Endothelial cell of umbilical vein (primary cell): Measurements from ENCODE around the gene NR1D1. TPM values are rescaled to one million over a fixed set of nuclear protein-coding genes. Genes with fewer than 3 reads are reported as not detected.

Experiments
- BruUV-seq: library from RNA; stranded (reverse); fragments of 400-500 nt; replicated peaks from 2 replicates; lab custom pipeline; 2021; lab: Mats Ljungman, UMichigan
- CTCF ChIA-PET: fragments of 300-600, 350-600 bp; sonication (Branson Sonifier 250); formaldehyde crosslinking; loops from one replicate; lab custom pipeline; 2021; ENCODE audit warnings: antibody characterized with exemption, inconsistent platforms; lab: Charles Lee
- POLR2A ChIA-PET: fragments of 300-600, 350-600 bp; sonication (Branson Sonifier 250); formaldehyde crosslinking; loops from one replicate; lab custom pipeline; 2021; ENCODE audit warnings: antibody characterized with exemption, inconsistent platforms; lab: Charles Lee
- DNase-seq: peaks from one replicate; pipeline ENCODE4 v3.0.0-alpha.2; 2011; ENCODE audit warnings: low read depth, low spot score
- FAIRE-seq: peaks from 2 replicates; lab custom pipeline; 2011; peaks lifted over from hg19 to GRCh38; lab: Jason Lieb, UNC
- H2AFZ ChIP-seq: 2 replicates; pipeline ENCODE4 v1.6.0; 2012; ENCODE audit warnings: low read depth, low read length, control low read depth, inconsistent platforms
- H3K27ac ChIP-seq: 2 replicates; pipeline ENCODE4 v1.5.1; 2011; ENCODE audit warnings: low read depth, mild to moderate bottlenecking, control low read depth, low read length, moderate library complexity; ENCODE audit not compliant: insufficient read depth
- H3K27me3 ChIP-seq, 2 experiments: 2 replicates each; pipeline versions ENCODE4 v1.6.0 to v1.6.1; 2011; ENCODE audit warnings: low read length in 2 of 2, mixed read lengths in 1 of 2; ENCODE audit not compliant: control insufficient read depth in 2 of 2, insufficient read depth in 2 of 2
- H3K36me3 ChIP-seq, 2 experiments: 2 replicates in 1 of 2; 3 replicates in 1 of 2; pipeline ENCODE4 v1.5.1; 2011; ENCODE audit warnings: low read length in 2 of 2, mild to moderate bottlenecking in 1 of 2, moderate library complexity in 1 of 2; ENCODE audit not compliant: control insufficient read depth in 2 of 2, insufficient read depth in 2 of 2; ENCODE audit errors: extremely low read depth in 1 of 2
- H3K4me1 ChIP-seq: 3 replicates; pipeline ENCODE4 v1.5.1; 2011; ENCODE audit warnings: mild to moderate bottlenecking, low read length; ENCODE audit not compliant: control insufficient read depth, insufficient read depth; ENCODE audit errors: extremely low read depth
- H3K4me2 ChIP-seq: 2 replicates; pipeline ENCODE4 v1.6.1; 2011; ENCODE audit warnings: low read length, control low read depth, mixed read lengths; ENCODE audit not compliant: insufficient read depth
- H3K4me3 ChIP-seq, 3 experiments: fragments of 200-600 bp in 1 of 3; sonication (generic), shearing (Covaris generic) in 1 of 3; replicated peaks in 1 of 3; 2 replicates each; pipeline ENCODE4 v1.5.1; 2011 to 2016; ENCODE audit warnings: control low read depth in 3 of 3, low read length in 3 of 3, mild to moderate bottlenecking in 2 of 3, inconsistent platforms in 1 of 3, low read depth in 1 of 3, moderate library complexity in 1 of 3; ENCODE audit not compliant: insufficient read depth in 1 of 3
- H3K79me2 ChIP-seq: 2 replicates; pipeline ENCODE4 v1.6.0; 2012; ENCODE audit warnings: low read length, inconsistent platforms; ENCODE audit not compliant: control insufficient read depth, insufficient read depth
- H3K9ac ChIP-seq: replicated peaks from 2 replicates; pipeline ENCODE3; 2011; ENCODE audit warnings: low read length, control low read depth; ENCODE audit not compliant: insufficient read depth; ENCODE audit errors: extremely low read depth
- H3K9me1 ChIP-seq: replicated peaks from 3 replicates; pipeline ENCODE4 v1.6.0; 2011; ENCODE audit warnings: mild to moderate bottlenecking, low read length; ENCODE audit not compliant: control insufficient read depth, insufficient read depth; ENCODE audit errors: extremely low read depth
- H3K9me3 ChIP-seq: replicated peaks from 2 replicates; pipeline ENCODE4 v1.5.1; 2012; ENCODE audit warnings: low read length, inconsistent platforms; ENCODE audit not compliant: control insufficient read depth, insufficient read depth
- H4K20me1 ChIP-seq: replicated peaks from 2 replicates; pipeline ENCODE3; 2011; ENCODE audit warnings: mild to moderate bottlenecking, low read length; ENCODE audit not compliant: control insufficient read depth, insufficient read depth; ENCODE audit errors: extremely low read depth
- EZH2 ChIP-seq: IDR thresholded peaks from 2 replicates; pipeline ENCODE4 v1.6.1; 2012; ENCODE audit warnings: borderline replicate concordance, low read depth, mild to moderate bottlenecking, moderate library complexity, low read length, inconsistent platforms; ENCODE audit not compliant: severe bottlenecking
- FOS ChIP-seq: IDR thresholded peaks from 2 replicates; pipeline ENCODE4 v1.6.1; 2011; ENCODE audit warnings: mild to moderate bottlenecking, low read length, moderate library complexity, borderline replicate concordance; ENCODE audit not compliant: insufficient read depth
- GATA2 ChIP-seq: IDR thresholded peaks from 2 replicates; pipeline ENCODE4 v1.7.0; 2011; ENCODE audit warnings: low read depth, mild to moderate bottlenecking, moderate library complexity, mixed read lengths, low read length; ENCODE audit not compliant: insufficient read length, insufficient read depth
- JUN ChIP-seq: IDR thresholded peaks from 2 replicates; pipeline ENCODE4 v1.6.1; 2011; ENCODE audit warnings: borderline replicate concordance, low read depth; ENCODE audit not compliant: insufficient read length, insufficient read depth
- MYC ChIP-seq: IDR thresholded peaks from one replicate; pipeline ENCODE4 v1.6.1; 2011; ENCODE audit warnings: mild to moderate bottlenecking, low read depth, low read length
- POLR2A ChIP-seq: IDR thresholded peaks from 2 replicates; pipeline ENCODE4 v1.6.1; 2012; ENCODE audit warnings: low read depth, mild to moderate bottlenecking, control low read depth, low read length
- POLR2AphosphoS5 ChIP-seq: IDR thresholded peaks from 2 replicates; pipeline ENCODE4 v1.6.1; 2012; ENCODE audit warnings: low read depth, mild to moderate bottlenecking, control low read depth, low read length, moderate library complexity; ENCODE audit not compliant: insufficient read depth
- dilution Hi-C: fragments of 300-500 bp; cut with MboI; formaldehyde crosslinking; loops from one replicate; pipeline ENCODE4 v1.15.0; 2019; ENCODE audit warnings: low sequenced_read_pairs; ENCODE audit not compliant: extremely low pct_ligation_motif_present
- intact Hi-C: fragments of 100-400 bp; cut with micrococcal nuclease; formaldehyde crosslinking; loops from one replicate; pipeline ENCODE4 v1.10.0; 2022
- polyA plus RNA-seq, 4 experiments: library from polyadenylated mRNA; depleted of rRNA in 3 of 4; stranded (reverse) in 3 of 4; unstranded in 1 of 4; fragments of >200 nt; gene quantifications; 2 replicates each; pipeline versions ENCODE4 v1.2.1 to v1.2.3, GENCODE V29; 2011 to 2012; ENCODE audit warnings: missing spikeins in 1 of 4
- total RNA-seq: library from RNA; stranded (reverse); gene quantifications from 2 replicates; pipeline ENCODE4 v1.2.3, GENCODE V29; 2021
- TF ChIP-seq, protein P1 (sequence below): IDR thresholded peaks from 2 replicates; pipeline ENCODE4 v1.6.1; 2011; ENCODE audit not compliant: insufficient read depth, insufficient read length
- TF ChIP-seq, protein P2 (sequence below), 2 donors: IDR thresholded peaks; 1 replicate in 1 of 2; 2 replicates in 1 of 2; pipeline ENCODE4 v1.5.1; 2011; ENCODE audit warnings: low read length in 2 of 2, mild to moderate bottlenecking in 2 of 2, moderate library complexity in 2 of 2, control low read depth in 1 of 2, inconsistent platforms in 1 of 2, low read depth in 1 of 2; ENCODE audit not compliant: insufficient read depth in 1 of 2; ENCODE audit errors: extremely low read depth in 1 of 2

NR1D1 gene
- total and polyA plus RNA-seq, 2 donors (not counting 3 experiments of a cell fraction or from before 2014, with no cell fraction given) = 2.5 to 5.2 TPM

DNA sequence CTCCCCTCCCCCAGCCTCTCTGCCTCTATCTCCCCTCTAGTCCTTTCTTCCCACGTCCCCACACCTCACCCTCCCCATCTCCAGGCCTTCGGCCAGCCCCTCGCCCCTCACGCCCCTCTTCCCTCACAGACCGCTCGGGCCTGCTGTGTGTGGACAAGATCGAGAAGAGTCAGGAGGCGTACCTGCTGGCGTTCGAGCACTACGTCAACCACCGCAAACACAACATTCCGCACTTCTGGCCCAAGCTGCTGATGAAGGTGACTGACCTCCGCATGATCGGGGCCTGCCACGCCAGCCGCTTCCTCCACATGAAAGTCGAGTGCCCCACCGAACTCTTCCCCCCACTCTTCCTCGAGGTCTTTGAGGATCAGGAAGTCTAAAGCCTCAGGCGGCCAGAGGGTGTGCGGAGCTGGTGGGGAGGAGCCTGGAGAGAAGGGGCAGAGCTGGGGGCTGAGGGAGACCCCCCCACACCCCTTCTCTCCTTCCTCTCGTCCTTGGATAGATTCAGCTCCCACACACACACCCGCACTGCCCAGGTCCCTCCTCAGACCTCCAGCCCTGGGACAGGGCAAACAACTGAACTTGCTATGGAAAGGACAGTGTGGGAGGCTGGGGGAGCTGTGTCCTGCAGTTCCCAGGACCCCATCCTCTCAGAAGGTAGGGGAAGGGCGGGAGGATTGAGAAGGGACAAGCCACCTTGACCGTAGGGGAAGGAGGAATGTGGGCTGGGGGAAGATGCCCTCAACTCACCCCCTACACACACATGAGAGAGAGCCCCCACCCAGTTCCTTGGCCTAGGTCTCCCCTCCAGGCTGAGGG lies 11.1 kb downstream of the NR1D1 start:
- TF ChIP-seq, protein P1, sequence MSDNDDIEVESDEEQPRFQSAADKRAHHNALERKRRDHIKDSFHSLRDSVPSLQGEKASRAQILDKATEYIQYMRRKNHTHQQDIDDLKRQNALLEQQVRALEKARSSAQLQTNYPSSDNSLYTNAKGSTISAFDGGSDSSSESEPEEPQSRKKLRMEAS = no peak
- TF ChIP-seq POLR2A (no peak), MYC (no peak), EZH2 (no peak), JUN (no peak), FOS (no peak), GATA2 (no peak), POLR2AphosphoS5 (no peak)
- TF ChIP-seq, protein P2, sequence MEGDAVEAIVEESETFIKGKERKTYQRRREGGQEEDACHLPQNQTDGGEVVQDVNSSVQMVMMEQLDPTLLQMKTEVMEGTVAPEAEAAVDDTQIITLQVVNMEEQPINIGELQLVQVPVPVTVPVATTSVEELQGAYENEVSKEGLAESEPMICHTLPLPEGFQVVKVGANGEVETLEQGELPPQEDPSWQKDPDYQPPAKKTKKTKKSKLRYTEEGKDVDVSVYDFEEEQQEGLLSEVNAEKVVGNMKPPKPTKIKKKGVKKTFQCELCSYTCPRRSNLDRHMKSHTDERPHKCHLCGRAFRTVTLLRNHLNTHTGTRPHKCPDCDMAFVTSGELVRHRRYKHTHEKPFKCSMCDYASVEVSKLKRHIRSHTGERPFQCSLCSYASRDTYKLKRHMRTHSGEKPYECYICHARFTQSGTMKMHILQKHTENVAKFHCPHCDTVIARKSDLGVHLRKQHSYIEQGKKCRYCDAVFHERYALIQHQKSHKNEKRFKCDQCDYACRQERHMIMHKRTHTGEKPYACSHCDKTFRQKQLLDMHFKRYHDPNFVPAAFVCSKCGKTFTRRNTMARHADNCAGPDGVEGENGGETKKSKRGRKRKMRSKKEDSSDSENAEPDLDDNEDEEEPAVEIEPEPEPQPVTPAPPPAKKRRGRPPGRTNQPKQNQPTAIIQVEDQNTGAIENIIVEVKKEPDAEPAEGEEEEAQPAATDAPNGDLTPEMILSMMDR (IDR thresholded peaks at IDR 0.05; ENCODE audit: extremely low read depth in 1 of 2, insufficient read depth in 1 of 2, low read depth in 1 of 2, low read length in 2 of 2) = no peak
- no peak overlapping the region for H3K4me3 ChIP-seq
- no TSS peak for BruUV-seq
- H2AFZ ChIP-seq = no peak overlapping the region
- dilution Hi-C loops (no loop called here), intact Hi-C loops (no loop called here)
- peaks cover 0 to 43% of the 10 kb centered on the region in 2 experiments for H3K36me3 ChIP-seq
- no peak overlapping the region for H3K4me2 ChIP-seq
- no peak overlapping the region for H3K27ac ChIP-seq
- H4K20me1 ChIP-seq = no peaks in the 10 kb centered on the region
- H3K27me3 ChIP-seq = no peaks in the 10 kb centered on the region
- CTCF ChIA-PET = interaction anchor here (0.8 to 2.8 kb wide), 6 partner anchors 13 to 54 kb away, joined by 3 to 8 read pairs (median 4); no protein-coding TSS in a partner anchor
- POLR2A ChIA-PET = no interaction called here
- H3K9me3 ChIP-seq = no peaks in the 10 kb centered on the region
- DNase-seq (no peak), FAIRE-seq (no peak)
- H3K9me1 ChIP-seq = no peaks in the 10 kb centered on the region
- H3K9ac ChIP-seq = no peak overlapping the region
- H3K79me2 ChIP-seq = no peaks in the 10 kb centered on the region
- H3K4me1 ChIP-seq = no peaks in the 10 kb centered on the region
